HG03342 (cell line): ENCODE measurements around the gene BACH2.
"Not testable (repeated sequence)": the region's sequence is repeated elsewhere in the genome, so short reads cannot be mapped to it uniquely, and the experiment has no call there.

ENCODE experiments used
- ATAC-seq: cut with Tn5 transposase; IDR thresholded peaks from one replicate; pipeline ENCODE4 v1.9.1; 2021; ENCODE audit warnings: mild to moderate bottlenecking, moderate library complexity; ENCODE audit not compliant: unreplicated experiment

The BACH2 gene

DNA sequence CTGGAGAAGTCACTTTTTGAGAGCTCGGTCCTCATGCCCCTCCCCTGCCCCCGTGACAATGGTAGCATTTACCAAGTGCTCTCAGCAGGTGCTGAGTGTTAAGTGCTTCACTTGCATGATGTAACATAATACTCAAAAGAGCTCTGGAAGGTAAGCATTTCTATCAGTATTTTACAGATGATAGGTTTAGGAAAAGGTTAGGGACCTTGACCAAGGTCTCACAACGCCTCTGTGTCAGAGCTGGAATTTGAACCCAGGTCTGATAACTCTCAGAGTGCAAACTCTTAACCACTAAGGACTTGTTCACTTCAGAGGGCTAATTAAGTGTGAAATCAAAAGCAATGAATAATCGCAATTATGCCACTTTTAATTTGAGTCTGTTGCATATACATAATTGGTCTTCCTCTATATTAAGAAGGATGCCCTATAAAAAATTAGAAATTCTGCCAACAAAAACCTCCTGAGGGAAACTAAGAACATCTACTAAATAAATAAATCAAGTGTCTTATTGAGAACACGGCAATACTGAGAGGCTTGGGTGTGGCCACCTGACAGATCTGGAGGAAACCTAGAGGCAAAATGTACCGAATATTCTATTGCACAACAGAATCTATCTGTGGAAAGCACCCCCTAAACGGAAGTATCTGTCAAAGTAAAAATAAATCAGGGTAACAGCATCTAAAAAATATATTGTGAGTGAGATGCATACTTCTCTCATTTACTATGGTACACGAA lies 109.8 kb downstream of the BACH2 start:
- no peak for ATAC-seq

DNA sequence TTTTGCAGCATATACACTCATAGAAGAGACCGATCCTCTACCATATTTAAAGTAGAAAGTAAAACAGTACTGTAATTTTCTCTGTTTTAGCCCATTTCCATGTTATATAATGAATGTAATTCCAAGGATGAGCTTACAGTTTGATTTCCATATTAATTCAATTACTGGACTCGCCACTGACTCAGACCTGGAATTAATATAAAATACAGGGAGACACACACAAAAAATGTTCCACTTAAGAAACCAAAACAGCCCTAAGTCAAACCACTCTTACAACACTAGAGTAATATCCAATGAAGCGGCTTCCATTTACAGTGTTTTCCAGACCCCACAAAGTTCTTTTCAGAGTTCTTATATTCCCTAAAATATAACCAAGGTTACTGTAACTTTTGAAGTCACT lies 110.6 kb downstream of the BACH2 start:
- ATAC-seq = no peak

DNA sequence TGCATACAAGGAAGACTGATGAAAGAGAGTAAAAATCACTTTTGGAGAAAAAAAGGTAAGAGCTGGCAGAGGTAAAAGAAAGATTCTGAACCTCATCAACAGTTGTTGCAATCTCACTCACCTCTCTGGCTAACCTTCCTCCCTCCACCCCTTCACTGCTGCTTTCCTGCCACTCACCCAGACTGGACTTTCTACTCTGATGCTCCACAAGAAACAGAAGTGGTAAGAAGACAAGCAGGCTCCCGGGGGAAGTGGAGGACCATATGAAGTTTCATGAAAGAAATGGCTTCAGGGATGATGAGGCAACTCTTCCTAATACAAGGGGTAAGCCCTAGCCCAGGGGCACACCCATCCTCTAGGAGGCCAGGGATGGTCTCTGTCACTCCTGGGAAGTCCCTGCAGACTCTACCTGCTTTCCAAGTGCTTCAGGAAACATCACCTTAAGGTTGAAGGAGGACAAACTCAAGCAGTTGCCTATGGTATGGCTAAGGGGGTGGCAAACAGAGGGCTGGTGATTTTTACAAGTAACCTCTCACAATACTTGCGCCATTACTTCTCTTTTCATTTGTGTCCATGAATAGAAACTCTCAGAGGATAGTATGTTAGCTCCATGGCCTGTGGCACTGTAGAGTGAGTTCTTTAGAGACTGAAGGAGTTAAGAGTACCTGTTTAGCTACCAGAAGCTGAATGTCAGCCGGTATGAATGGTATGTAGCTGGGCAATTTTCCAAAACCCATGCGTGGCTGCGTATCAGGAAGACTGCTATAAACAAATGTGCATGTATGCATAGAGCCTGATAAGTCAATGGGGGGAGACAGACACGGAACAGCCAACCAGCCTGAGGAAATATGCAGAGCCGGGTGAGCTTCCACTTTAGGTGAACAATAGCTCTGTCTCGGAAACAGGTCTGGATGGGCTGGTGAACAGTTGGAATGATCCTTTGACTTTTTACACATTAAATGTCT lies 112.0 kb downstream of the BACH2 start:
- no peak for ATAC-seq

DNA sequence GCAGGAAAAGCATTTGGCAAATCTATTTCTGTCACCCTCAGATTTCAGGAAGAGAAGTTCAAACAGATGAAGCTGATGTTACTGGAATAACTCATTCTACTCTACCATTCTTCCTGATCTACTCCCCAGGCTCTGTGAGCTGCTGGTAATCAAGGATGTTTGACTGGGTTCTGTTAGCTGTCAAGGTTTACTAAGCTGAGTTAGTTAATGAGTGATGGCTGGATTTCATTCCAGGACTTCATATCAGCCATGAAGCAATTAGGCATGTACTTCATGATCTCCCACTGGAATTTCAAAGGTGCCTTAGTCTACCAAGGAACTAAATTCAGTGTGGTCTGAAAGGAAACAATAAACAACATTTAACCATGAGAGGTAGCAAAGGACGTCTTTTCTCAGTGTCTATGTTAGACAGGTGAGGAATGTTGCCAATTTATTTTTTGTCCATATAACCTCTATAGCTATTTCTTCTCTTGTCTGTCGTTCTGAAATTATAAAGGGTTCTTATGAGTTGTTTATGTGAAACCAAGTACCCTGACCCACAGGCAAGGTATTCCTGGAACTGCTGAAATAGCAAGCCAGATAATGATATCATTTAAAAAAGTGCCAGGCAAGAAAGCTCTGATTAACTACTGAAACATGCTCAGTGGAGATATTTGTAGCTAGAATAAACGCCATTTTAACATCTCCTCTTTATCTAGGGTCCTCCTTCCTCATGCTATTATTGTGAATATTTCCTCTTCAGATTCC lies 112.9 kb downstream of the BACH2 start:
- ATAC-seq = no peak

DNA sequence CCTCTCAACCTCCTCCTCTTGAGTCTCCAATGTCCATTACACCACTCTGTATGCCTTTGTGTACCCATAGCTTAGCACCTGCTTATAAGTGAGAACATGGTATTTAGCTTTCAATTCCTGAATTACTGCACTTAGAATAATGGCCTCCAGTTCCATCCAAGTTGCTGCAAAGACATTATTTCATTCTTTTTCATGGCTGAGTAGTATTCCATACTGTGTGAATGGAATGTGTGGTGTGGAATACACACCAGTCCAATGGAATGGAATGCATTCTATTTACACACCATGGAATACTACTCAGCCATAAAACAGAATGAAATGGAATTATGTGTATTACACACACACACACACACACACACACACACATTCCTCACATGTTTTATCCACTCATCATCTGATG lies 116.1 kb downstream of the BACH2 start:
- no peak for ATAC-seq

DNA sequence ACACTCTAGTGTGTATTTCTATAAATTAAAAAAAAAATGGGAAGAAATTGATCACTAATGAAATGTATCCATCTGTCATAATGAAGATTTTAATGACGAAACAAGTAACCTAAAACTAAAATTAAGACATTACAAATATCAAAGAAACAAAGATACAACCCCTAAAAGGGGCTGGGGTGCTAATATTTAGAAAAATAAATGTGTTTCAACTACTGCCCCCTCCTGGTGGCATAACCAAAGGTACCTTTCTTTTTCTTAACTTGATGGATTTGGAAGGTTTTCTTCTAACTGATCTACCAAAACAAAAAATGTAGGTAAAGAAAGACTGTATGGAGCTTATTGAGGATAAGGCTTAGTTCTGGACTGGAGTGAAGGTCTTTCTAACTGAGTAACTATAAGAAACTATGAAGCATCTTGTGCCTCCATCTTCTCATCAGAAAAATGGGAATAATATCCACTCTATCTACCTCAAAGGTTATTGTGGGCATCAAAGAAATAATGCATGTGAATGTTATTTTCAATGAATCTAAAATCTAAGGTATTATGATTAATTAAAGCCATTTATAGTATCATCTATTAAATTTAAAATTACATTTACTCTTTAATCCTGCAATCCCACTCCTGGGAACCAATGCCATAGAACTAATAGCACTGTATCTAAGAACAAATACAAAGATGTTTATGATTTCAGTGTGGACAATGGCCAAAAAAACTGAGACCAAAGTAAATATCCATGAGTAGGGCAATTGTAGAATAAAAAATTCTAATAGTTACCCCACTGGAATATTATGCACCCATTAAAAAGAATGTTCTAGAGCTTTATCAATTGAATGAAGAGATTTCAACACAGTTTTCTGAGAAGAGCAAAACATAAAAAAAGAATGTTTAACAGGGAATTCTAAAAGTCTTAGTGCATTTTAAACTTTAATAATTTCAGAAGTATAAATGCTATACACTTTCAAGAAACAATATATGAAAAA lies 117.2 kb downstream of the BACH2 start:
- no peak for ATAC-seq

DNA sequence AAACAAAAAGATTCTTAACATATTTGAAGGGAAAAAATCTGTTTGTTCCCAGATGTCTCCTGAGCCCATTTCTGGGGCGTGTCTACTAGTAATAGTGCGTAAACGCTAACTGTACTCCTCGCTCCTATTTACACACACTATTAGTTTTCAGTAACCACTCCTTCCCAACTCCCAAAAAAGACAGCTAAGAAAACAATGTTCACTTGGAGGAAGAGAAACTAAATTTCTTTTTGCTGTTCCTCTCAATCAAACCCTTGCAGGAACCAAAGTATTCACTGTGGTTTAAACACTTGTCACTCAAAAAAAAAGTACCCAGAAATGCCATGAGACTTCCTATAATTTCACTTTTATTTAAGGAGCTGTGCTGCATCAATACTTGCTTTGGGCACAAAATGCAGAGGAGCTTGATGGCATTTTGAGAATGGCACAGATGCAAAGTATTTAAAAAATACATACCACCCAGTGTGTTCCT lies 118.2 kb downstream of the BACH2 start:
- no peak for ATAC-seq

DNA sequence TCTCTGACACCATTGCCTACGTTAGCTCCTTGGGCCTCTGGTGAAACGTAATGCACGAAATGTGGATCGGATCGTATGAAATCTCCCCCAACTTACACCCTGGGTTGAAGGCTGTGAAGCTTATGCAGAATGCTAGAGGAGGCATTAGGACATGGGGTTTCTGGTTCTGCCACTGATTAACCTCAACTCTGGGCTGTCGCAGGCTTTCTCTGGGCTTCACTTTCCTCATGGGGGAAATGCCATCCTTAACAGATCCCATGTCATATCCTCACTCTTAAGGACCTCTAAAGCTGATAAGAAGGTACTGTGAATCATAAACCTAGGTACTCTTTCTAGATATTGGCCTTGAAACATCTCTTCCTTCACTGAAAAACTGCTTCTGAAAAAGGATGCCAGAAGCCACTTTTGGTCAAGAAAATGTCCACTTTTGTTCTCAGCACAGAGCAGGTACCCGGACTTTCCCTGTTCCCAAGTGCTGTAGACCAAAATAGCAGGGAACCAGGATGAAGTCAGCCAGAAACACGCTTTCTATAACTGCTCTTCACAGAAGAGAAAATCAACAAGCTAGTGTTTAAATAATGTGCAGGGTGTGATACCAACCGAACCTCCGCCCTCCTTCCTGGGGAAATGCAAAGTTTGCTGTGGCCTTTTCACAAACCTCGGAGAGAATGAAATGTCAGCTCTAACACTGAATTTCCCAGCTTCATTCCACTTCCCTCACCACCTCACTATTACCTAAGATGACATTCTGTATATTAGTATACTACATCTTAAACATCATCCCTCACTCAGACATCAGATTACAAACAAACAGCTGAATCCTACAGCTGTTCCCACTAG lies 118.9 kb downstream of the BACH2 start:
- ATAC-seq = no peak

DNA sequence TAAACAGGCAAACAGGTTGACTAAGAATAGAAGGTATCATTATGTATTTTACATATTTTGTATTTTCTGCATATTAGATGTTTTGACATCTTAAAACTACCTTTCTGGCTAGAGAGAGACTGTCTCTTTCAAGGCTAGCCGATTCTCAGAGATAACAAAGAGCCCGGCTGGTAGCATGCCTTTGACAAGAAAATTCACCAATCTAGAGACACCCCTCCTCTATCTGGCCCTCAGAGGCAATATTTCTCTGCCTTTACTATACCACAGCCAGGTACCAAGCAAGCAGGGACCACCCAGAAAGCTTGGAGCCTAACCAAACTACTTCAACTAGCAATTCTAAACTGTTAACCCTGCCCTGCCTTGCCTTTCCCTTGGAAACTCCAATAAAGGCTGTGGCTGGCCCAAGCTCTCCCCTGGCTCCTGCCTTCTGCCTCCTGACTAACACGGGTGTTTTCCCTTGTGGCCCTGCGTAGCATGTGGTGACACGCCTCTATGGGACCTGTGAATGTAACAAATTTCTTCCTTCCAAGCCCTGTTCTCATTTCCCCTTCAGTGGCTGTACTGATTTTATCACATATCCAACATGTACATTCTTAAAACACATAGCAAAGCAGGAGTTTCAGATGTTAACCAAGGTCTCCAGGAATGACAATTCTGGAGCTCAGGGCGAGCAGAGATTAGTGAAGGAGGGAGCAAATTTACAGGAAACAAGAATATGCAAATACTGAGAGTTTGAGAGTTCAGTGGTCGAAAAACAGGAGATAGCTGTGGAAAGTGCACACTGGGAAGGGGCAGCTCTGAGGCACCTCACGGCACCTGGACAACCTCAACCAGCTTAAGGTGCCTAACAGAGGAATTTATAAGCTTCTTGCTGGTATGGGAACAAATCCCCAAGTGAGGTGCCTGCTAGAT lies 120.8 kb downstream of the BACH2 start:
- ATAC-seq = peak; percentile 59

DNA sequence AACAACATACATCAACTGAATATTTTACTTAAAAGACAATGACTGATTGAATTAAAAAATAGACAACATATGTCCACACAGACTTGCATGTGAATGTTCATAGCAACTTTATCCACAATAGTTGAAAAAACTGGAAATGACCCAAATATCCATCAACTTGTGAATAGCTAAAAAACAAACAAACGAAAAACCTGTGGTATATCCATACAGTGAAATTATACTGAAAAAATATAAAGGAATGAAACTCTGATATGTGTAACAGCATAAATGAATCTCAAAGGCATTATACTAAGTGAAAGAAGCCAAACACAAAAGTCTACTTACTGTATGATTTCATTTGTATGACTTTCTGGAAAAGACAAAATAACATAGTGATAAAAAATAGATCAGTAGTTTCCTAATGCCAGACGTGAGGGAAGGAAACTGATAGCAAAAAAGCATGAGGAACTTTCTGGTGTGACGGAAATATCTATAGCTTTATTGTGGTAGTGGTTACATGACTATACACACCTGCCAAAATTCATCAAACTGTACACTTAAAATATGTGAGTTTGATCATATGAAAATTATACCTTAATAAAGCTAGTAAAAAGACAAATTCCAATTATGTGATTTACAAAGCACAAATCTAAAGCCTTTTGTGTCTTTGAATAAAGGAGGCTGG lies 123.2 kb downstream of the BACH2 start:
- no peak for ATAC-seq

DNA sequence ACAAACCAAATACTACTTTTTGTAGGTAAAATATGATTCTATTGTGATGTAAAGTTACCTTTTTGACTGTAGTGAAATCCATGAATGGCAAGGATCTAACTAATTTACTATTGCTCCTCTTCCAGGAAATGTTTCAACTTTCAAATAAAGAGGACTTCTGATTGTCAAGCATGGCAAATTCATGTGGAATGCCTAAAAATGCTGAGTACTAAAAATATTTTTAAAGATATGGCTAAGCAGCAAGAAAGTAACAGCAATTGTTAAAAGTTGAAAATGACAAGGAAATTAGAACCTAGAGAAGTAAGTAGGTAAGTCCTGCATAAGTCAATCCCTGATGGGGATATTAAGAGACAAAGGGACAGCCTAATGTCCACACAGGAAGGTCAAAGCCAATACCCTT lies 126.0 kb downstream of the BACH2 start:
- no peak for ATAC-seq

DNA sequence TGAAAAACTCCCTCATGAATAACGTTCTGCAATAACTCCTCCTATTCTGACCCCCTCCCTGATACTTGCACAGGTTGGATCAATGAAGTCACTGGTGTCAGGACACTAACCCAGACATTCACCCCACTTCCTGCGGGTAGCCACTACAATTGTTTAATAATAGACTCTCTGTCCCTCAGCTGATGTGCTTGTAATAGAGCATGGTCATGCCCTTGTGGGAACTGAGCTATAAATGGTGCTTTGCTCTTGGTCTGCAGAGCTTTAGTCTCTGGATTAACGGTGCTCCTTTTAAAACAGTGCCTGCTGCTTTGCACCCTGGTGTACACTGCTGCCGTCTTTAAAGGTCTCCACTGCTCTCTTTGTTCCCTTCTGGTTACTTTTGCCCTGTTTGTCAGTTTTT lies 127.3 kb downstream of the BACH2 start:
- ATAC-seq = no peak

DNA sequence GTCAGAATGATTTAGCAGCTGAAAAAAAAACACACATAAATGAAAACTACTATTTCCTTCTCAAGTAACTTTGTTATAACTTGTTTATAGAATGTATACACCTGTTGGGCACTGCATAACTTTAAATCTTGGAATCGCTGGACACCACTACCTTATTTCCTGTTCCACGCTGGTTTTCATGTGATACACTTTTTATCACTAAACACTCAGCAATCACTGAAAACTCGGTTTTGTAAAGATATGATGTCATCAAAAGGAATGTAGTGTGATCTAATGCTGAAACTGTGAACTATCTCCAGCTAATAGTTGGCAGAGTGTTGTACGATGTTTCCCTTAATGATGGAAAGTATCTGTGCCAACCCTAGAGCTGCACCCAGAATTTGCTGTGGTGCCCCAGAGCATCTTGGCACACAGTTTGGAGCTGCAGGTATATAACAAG lies 127.9 kb downstream of the BACH2 start:
- ATAC-seq = no peak

DNA sequence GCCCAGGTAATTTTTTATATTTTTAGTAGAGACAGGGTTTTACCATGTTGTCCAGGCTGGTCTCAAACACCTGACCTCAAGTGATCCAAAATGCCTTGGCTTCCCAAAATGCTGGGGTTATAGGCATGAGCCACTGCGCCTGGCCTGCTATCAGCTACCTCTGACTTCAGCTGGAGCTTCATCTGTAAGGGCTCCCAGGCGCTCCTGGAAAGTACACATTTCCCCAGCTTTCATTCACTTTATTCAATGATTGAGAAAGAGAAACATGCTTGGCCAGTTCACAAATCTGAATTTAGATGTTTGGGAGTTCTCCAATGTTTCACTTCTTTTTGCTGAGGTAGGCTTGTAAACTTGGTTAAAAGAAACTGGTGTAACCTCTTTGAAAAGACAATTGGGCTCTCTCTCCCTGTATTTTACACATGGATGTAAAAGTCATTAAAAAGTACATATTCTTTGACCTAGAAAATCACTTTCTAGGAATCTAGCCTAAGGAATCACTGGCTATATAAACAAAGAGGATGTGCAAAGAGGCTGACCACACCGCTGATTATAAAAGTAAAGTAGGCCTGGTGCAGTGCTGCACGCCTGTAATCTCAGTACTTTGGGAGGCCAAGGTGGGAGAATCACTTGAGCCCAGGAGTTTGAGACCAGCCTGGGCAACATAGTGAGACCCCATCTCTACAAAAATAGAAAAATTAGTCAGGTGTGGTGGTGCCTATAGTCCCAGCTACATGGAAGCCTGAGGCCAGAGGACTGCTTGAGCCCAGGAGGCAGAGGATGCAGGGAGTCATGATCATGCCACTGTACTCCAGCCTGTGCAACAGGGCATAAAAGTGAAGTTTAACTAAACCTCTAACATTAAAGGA lies 128.9 kb downstream of the BACH2 start:
- ATAC-seq = no peak

DNA sequence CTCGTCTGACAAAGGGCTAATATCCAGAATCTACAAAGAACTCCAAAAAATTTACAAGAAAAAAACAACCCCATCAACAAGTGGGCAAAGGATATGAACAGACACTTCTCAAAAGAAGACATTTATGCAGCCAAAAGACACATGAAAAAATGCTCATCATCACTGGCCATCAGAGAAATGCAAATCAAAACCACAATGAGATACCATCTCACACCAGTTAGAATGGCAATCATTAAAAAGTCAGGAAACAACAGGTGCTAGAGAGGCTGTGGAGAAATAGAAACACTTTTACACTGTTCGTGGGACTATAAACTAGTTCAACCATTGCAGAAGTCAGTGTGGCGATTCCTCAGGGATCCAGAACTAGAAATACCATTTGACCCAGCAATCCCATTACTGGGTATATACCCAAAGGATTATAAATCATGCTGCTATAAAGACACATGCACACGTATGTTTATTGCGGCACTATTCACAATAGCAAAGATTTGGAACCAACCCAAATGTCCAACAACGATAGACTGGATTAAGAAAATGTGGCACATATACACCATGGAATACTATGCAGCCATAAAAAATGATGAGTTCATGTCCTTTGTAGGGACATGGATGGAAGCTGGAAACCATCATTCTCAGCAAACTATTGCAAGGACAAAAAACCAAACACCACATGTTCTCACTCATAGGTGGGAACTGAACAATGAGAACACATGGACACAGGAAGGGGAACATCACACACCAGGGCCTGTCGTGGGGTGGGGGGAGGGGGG lies 130.3 kb downstream of the BACH2 start:
- ATAC-seq = not testable (repeated sequence)
